Measurements from ENCODE around the gene STK38. TPM values are rescaled to one million over a fixed set of nuclear protein-coding genes. Genes with fewer than 3 reads are reported as not detected.

Gene STK38
- total and polyA plus RNA-seq, 9 of the 15 experiments (the other 6 are each of a cell fraction or from before 2014, with no cell fraction given), result 5.7 to 28.7 (median 19.5) TPM

- TF ChIP-seq ZBTB5 (IDR thresholded peaks at IDR 0.05) (no peak), ELF1 (tag; IDR thresholded peaks at IDR 0.05) (peak; percentile 48; the same call in 1 of the 2 replicates), MGA (IDR thresholded peaks at IDR 0.05) (peak; percentile 40; the same call in 1 of the 2 replicates), FOXK2 (conservative IDR thresholded peaks at IDR 0.05 in 1 of 2, IDR thresholded peaks at IDR 0.05 in 1 of 2; ENCODE audit: low read depth in 2 of 2) (peak in 1 of 2 experiments; percentile 16; a peak in 1 of 4 replicates), SOX6 (IDR thresholded peaks at IDR 0.05) (peak; percentile 91; the same call in 1 of the 2 replicates), ELK3 (CRISPR knock-in tag; IDR thresholded peaks at IDR 0.05) (0 out of 2 replicates have a peak, but pooled peaks have one; percentile 42), ZNF24 (IDR thresholded peaks at IDR 0.05) (peak; percentile 78), LEF1 (IDR thresholded peaks at IDR 0.05) (peak; percentile 17; the same call in 1 of the 2 replicates)
Measured at GRCh38 chr6:36547646-36548400, 544 bp upstream of the STK38 start (continued).

Measured in K562 (cell line).